Measurements from ENCODE around the gene SARS2.

GRCh38 chr19:38946229-38947010, 15.9 kb upstream of the SARS2 start:
- no peak for TF ChIP-seq CTCF (conservative IDR thresholded peaks at IDR 0.05; ENCODE audit: low read length)
- TF ChIP-seq EZH2phosphoT487 (IDR thresholded peaks at IDR 0.05; ENCODE audit: borderline replicate concordance), result no peak

Data from Loucy (cell line).